Naive thymus-derived CD8-positive, alpha-beta T cell (primary cell): Measurements from ENCODE around the gene GJD3. TPM values are rescaled to one million over a fixed set of nuclear protein-coding genes. Genes with fewer than 3 reads are reported as not detected.
A peak's percentile ranks its signal among the peaks of the same experiment; 100 is the strongest.
"Not testable (repeated sequence)": the region's sequence is repeated elsewhere in the genome, so short reads cannot be mapped to it uniquely, and the experiment has no call there.

Experiments used
- ATAC-seq, 2 donors: fragments of 150-1000 bp; cut with Tn5 transposase in 1 of 2; sonication (Bioruptor Pico), chemical (Tn5 transposase) in 1 of 2; 1 replicate in 1 of 2; 2 replicates in 1 of 2; pipeline ENCODE4 v1.10.0; 2021; ENCODE audit warnings: mild to moderate bottlenecking in 2 of 2, moderate library complexity in 2 of 2
- POLR2A ChIA-PET: fragments of 350-600 bp; sonication (Branson Sonifier 250); formaldehyde crosslinking; loops from one replicate; lab custom pipeline; 2021; ENCODE audit warnings: antibody characterized with exemption; lab: Charles Lee
- DNase-seq, 10 donors: peaks; one replicate each; pipeline versions ENCODE4 v3.0.0 to v3.0.0-alpha.2; 2020 to 2022
- H3K27ac Mint-ChIP-seq, 10 donors: one replicate each; pipeline ENCODE4 v1.8.0; 2020 to 2022; ENCODE audit warnings: mild to moderate bottlenecking in 10 of 10, mixed read lengths in 10 of 10, moderate library complexity in 4 of 10, inconsistent platforms in 1 of 10
- H3K27me3 Mint-ChIP-seq, 5 donors: one replicate each; pipeline ENCODE4 v1.8.0; 2021 to 2022; ENCODE audit warnings: mixed read lengths in 5 of 5
- H3K36me3 Mint-ChIP-seq, 3 donors: one replicate each; pipeline ENCODE4 v1.8.0; 2020 to 2022; ENCODE audit warnings: mixed read lengths in 3 of 3, mild to moderate bottlenecking in 2 of 3, inconsistent platforms in 1 of 3
- H3K4me1 Mint-ChIP-seq, 4 donors: one replicate each; pipeline ENCODE4 v1.8.0; 2021 to 2022; ENCODE audit warnings: mixed read lengths in 4 of 4
- H3K4me3 Mint-ChIP-seq, 10 donors: one replicate each; pipeline ENCODE4 v1.8.0; 2020 to 2022; ENCODE audit warnings: mild to moderate bottlenecking in 10 of 10, mixed read lengths in 10 of 10, moderate library complexity in 6 of 10, inconsistent platforms in 1 of 10
- H3K9me3 Mint-ChIP-seq, 9 donors: one replicate each; pipeline ENCODE4 v1.8.0; 2020 to 2022; ENCODE audit warnings: mixed read lengths in 9 of 9, mild to moderate bottlenecking in 3 of 9, inconsistent platforms in 1 of 9, moderate library complexity in 1 of 9
- polyA plus RNA-seq, 3 donors: library from polyadenylated mRNA; unstranded; fragments of 300-500 nt; fragmentation: Illumina TruSeq; gene quantifications; one replicate each; pipeline ENCODE4 v1.2.3, GENCODE V29; 2021
- total RNA-seq, 8 experiments: library from RNA in 2 of 8; stranded (reverse) in 2 of 8; gene quantifications; one replicate each; pipeline ENCODE4 v1.2.3 and lab custom pipeline; 2021 to 2026

Gene GJD3
- total RNA-seq (not detected), polyA plus RNA-seq (not detected), total RNA-seq (lab: John Stamatoyannopoulos, UW) (0 to 0.13 (median 0.04) reads per million in 6 experiments)

DNA sequence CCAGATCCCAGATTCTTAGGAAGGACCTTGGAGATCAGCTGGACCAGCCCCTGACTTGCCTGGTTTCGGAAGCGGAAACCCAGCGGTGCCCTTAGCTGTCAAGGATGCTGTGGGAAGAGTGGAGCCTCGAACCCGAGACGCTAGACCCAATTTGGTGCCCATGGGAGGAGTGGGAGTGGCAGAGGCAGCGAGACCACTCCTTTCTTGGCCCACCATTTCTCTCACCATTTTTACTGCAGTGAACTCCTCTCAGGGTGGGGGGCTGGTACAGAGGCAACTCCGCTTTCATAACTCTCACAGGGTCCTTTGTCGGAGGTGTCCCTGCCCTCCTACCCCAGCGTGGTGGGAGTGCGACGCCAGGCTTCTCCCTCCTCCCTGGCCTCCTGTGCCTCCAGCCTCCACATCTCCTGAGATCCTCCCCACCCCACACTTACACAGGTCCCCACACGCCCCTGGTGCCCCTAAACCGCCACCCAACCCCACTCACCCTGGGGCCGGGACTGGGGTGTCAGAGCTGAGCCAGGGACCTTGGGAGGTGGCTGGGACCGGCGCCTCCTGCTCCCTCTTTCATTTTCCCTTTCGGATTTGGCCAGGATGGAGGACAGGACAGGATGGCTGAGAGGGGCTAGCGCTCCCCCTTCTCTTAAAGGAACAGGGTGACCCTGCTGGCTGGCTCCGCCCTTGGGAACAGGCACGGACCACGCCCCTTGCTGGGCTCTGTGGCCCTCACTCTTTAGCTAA, at the start of gene GJD3:
GJD3 (minus strand) TSS at position 617 of the 741 bp plus-strand sequence. CDS start 922 bp downstream, outside the sequence.
- Mint-ChIP-seq H3K4me3 (peak within 1 kb of the TSS; percentile 20 to 77 (median 42)), H3K9me3 (no peaks in the 10 kb centered on the region), H3K27ac (peak within 1 kb of the TSS in 2 of 10 donors; percentile 5 to 56), H3K36me3 (no peaks in the 10 kb centered on the region), H3K27me3 (peaks cover 3 to 29% (median 10%) of the 10 kb centered on the region in 5 donors), H3K4me1 (peaks cover 7 to 24% (median 8%) of the 10 kb centered on the region in 4 donors)
- DNase-seq = no peak
- no peak for ATAC-seq
- POLR2A ChIA-PET = interaction anchor here (0.7 to 1.0 kb wide), 2 partner anchors 169 to 869 kb away, joined by 3 to 4 read pairs; no protein-coding TSS in a partner anchor

- H3K27me3 Mint-ChIP-seq, POLR2A ChIA-PET, DNase-seq, H3K27ac Mint-ChIP-seq, H3K4me3 Mint-ChIP-seq, H3K36me3 Mint-ChIP-seq, H3K9me3 Mint-ChIP-seq, ATAC-seq: not testable (repeated sequence)
- H3K4me1 Mint-ChIP-seq = peaks cover 6 to 23% (median 15%) of the 10 kb centered on the region in 4 donors
These were observed 49.8 kb upstream of the GJD3 start for GRCh38 chr17:40414312-40414711.

- Mint-ChIP-seq H3K4me3 (no peak overlapping the region), H3K4me1 (peaks cover 5 to 15% (median 8%) of the 10 kb centered on the region in 4 donors), H3K27me3 (peaks cover 0 to 4% (median 0%) of the 10 kb centered on the region in 5 donors), H3K36me3 (no peaks in the 10 kb centered on the region), H3K27ac (no peak overlapping the region), H3K9me3 (no peaks in the 10 kb centered on the region)
- ATAC-seq (no peak), DNase-seq (no peak)
- POLR2A ChIA-PET = interaction anchor here (1.0 kb wide), 1 partner anchor 119 kb away, joined by 3 read pairs; no protein-coding TSS in a partner anchor
These were observed 48.3 kb upstream of the GJD3 start for GRCh38 chr17:40412880-40413279.

GRCh38 chr17:40411821-40412220, 47.3 kb upstream of the GJD3 start:
- H3K4me3 Mint-ChIP-seq = no peak overlapping the region
- H3K27me3 Mint-ChIP-seq = peaks cover 0 to 2% (median 0%) of the 10 kb centered on the region in 5 donors
- H3K36me3 Mint-ChIP-seq = no peaks in the 10 kb centered on the region
- H3K4me1 Mint-ChIP-seq = peaks cover 0 to 4% (median 0%) of the 10 kb centered on the region in 4 donors
- POLR2A ChIA-PET = no interaction called here
- ATAC-seq (no peak), DNase-seq (no peak)
- H3K9me3 Mint-ChIP-seq = no peaks in the 10 kb centered on the region
- peak overlapping the region in 1 of 10 donors; percentile 43 for H3K27ac Mint-ChIP-seq

GRCh38 chr17:40410082-40410481, 45.5 kb upstream of the GJD3 start:
- no peaks in the 10 kb centered on the region for H3K4me1 Mint-ChIP-seq
- H3K4me3 Mint-ChIP-seq = no peak overlapping the region
- ATAC-seq (no peak), DNase-seq (no peak)
- H3K36me3 Mint-ChIP-seq = no peaks in the 10 kb centered on the region
- no peaks in the 10 kb centered on the region for H3K9me3 Mint-ChIP-seq
- H3K27ac Mint-ChIP-seq = no peak overlapping the region
- POLR2A ChIA-PET = interaction anchor here (0.7 to 1.2 kb wide), 2 partner anchors 12 to 123 kb away, joined by 5 to 6 read pairs; no protein-coding TSS in a partner anchor
- H3K27me3 Mint-ChIP-seq = no peaks in the 10 kb centered on the region

DNA sequence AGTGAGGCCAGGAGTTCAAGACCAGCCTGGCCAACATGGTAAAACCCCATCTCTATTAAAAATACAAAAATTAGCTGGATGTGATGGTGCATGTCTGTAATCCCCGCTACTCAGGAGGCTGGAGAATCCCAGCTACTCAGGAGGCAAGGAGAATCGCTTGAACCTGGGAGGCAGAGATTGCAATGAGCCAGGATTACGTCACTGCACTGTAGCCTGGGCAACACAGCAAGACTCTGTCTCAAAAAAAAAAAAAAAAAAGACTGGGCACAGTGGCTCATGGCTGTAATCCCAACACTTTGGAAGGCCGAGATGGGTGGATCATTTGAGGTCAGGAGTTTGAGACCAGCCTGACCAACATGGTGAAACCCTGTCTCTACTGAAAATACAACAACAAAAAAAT, 45.0 kb upstream of the GJD3 start:
- not testable (repeated sequence) for H3K4me3 Mint-ChIP-seq, H3K9me3 Mint-ChIP-seq, ATAC-seq, H3K27ac Mint-ChIP-seq, H3K4me1 Mint-ChIP-seq, DNase-seq, H3K36me3 Mint-ChIP-seq, H3K27me3 Mint-ChIP-seq
- POLR2A ChIA-PET = interaction anchor here (0.7 to 1.2 kb wide), 4 partner anchors 9 to 124 kb away, joined by 3 to 6 read pairs (median 4); no protein-coding TSS in a partner anchor

GRCh38 chr17:40407460-40407859, 42.9 kb upstream of the GJD3 start:
- DNase-seq (no peak), ATAC-seq (no peak)
- no peak overlapping the region for H3K4me3 Mint-ChIP-seq
- no peak overlapping the region for H3K27ac Mint-ChIP-seq
- no peaks in the 10 kb centered on the region for H3K36me3 Mint-ChIP-seq
- no peaks in the 10 kb centered on the region for H3K9me3 Mint-ChIP-seq
- H3K4me1 Mint-ChIP-seq = peaks cover 0 to 11% (median 6%) of the 10 kb centered on the region in 4 donors
- POLR2A ChIA-PET = interaction anchor here (0.6 kb wide), 1 partner anchor 1155 kb away, joined by 4 read pairs; no protein-coding TSS in a partner anchor
- H3K27me3 Mint-ChIP-seq = no peaks in the 10 kb centered on the region

- Mint-ChIP-seq H3K27ac (no peak overlapping the region), H3K4me3 (no peak overlapping the region), H3K9me3 (no peaks in the 10 kb centered on the region), H3K4me1 (peaks cover 3 to 15% (median 11%) of the 10 kb centered on the region in 4 donors), H3K36me3 (no peaks in the 10 kb centered on the region), H3K27me3 (no peaks in the 10 kb centered on the region)
- ATAC-seq = no peak
- no peak for DNase-seq
- POLR2A ChIA-PET = no interaction called here
These were observed 39.5 kb upstream of the GJD3 start for GRCh38 chr17:40404003-40404402.

- ATAC-seq (peak; percentile 37 to 50), DNase-seq (peak in 2 of 10 donors; percentile 22 to 42)
- Mint-ChIP-seq H3K9me3 (no peaks in the 10 kb centered on the region), H3K4me3 (peak overlapping the region in 8 of 10 donors; percentile 11 to 65 (median 48)), H3K27me3 (no peaks in the 10 kb centered on the region), H3K36me3 (no peaks in the 10 kb centered on the region), H3K27ac (peak overlapping the region in 3 of 10 donors; percentile 7 to 47 (median 37)), H3K4me1 (peaks cover 3 to 15% (median 11%) of the 10 kb centered on the region in 4 donors)
- POLR2A ChIA-PET = no interaction called here
These were observed 38.1 kb upstream of the GJD3 start for GRCh38 chr17:40402668-40403067.

GRCh38 chr17:40399185-40399584, 34.6 kb upstream of the GJD3 start:
- peak; percentile 61 to 80 for ATAC-seq
- peak in 3 of 10 donors; percentile 63 to 70 (median 69) for DNase-seq
- POLR2A ChIA-PET = interaction anchor here (0.7 to 1.5 kb wide), 2 partner anchors 134 to 161 kb away, joined by 3 to 5 read pairs; no protein-coding TSS in a partner anchor
- H3K4me1 Mint-ChIP-seq = peaks cover 3 to 15% (median 11%) of the 10 kb centered on the region in 4 donors
- H3K9me3 Mint-ChIP-seq = no peaks in the 10 kb centered on the region
- H3K36me3 Mint-ChIP-seq = no peaks in the 10 kb centered on the region
- H3K4me3 Mint-ChIP-seq = no peak overlapping the region
- no peaks in the 10 kb centered on the region for H3K27me3 Mint-ChIP-seq
- peak overlapping the region in 3 of 10 donors; percentile 16 to 60 (median 40) for H3K27ac Mint-ChIP-seq

GRCh38 chr17:40386555-40386954, 22.0 kb upstream of the GJD3 start:
- DNase-seq, H3K27ac Mint-ChIP-seq, H3K27me3 Mint-ChIP-seq, H3K4me3 Mint-ChIP-seq, H3K9me3 Mint-ChIP-seq, H3K36me3 Mint-ChIP-seq, H3K4me1 Mint-ChIP-seq, ATAC-seq, POLR2A ChIA-PET: not testable (repeated sequence)

- ATAC-seq = no peak
- Mint-ChIP-seq H3K36me3 (no peaks in the 10 kb centered on the region), H3K9me3 (no peaks in the 10 kb centered on the region), H3K27ac (no peak overlapping the region), H3K4me1 (peaks cover 0 to under 1% (median 0%) of the 10 kb centered on the region in 4 donors), H3K4me3 (no peak overlapping the region), H3K27me3 (peaks cover 0 to 7% (median 0%) of the 10 kb centered on the region in 5 donors)
- POLR2A ChIA-PET = no interaction called here
- no peak for DNase-seq
These were observed 17.7 kb upstream of the GJD3 start for GRCh38 chr17:40382251-40382650.

GRCh38 chr17:40378966-40379365, 14.4 kb upstream of the GJD3 start:
- Mint-ChIP-seq H3K4me3 (no peak overlapping the region), H3K36me3 (no peaks in the 10 kb centered on the region), H3K27me3 (peaks cover 0 to 7% (median 5%) of the 10 kb centered on the region in 5 donors), H3K27ac (no peak overlapping the region), H3K9me3 (no peaks in the 10 kb centered on the region), H3K4me1 (peaks cover 3 to 10% (median 6%) of the 10 kb centered on the region in 4 donors)
- no peak for DNase-seq
- POLR2A ChIA-PET = no interaction called here
- no peak for ATAC-seq
